H1 (cell line): ENCODE data around the gene PARP15. TPM values are rescaled to one million over a fixed set of nuclear protein-coding genes. Genes with fewer than 3 reads are reported as not detected.

Source experiments
- CTCF ChIA-PET: fragments of 300-600 bp; sonication (Branson Sonifier 250); formaldehyde crosslinking; loops from one replicate; lab custom pipeline; 2021; ENCODE audit not compliant: partially characterized antibody; lab: Charles Lee
- POLR2A ChIA-PET: fragments of 300-600 bp; sonication (Branson Sonifier 250); formaldehyde crosslinking; loops from one replicate; lab custom pipeline; 2021; ENCODE audit warnings: inconsistent platforms; ENCODE audit not compliant: partially characterized antibody; lab: Charles Lee
- DNase-seq, 2 experiments: peaks; one replicate each; pipeline versions ENCODE4 v3.0.0 to v3.0.0-alpha.2; 2010 to 2022; ENCODE audit warnings: low spot score in 2 of 2, low read depth in 1 of 2, mixed read lengths in 1 of 2
- FAIRE-seq: peaks from 2 replicates; lab custom pipeline; 2011; peaks lifted over from hg19 to GRCh38; lab: Jason Lieb, UNC
- H2AFZ ChIP-seq: 2 replicates; pipeline ENCODE4 v1.8.1; 2012; ENCODE audit warnings: low read length, inconsistent platforms
- H2AK5ac ChIP-seq: 2 replicates; pipeline ENCODE4 v1.6.1; 2013; ENCODE audit warnings: low read depth, low read length
- H2BK120ac ChIP-seq: replicated peaks from 2 replicates; pipeline ENCODE3; 2013; ENCODE audit warnings: low read depth, low read length, inconsistent platforms
- H2BK12ac ChIP-seq: 2 replicates; pipeline ENCODE4 v1.6.1; 2013; ENCODE audit warnings: low read depth, low read length
- H2BK15ac ChIP-seq: 2 replicates; pipeline ENCODE4 v1.6.1; 2013; ENCODE audit warnings: low read length
- H2BK20ac ChIP-seq: 2 replicates; pipeline ENCODE4 v1.6.1; 2013; ENCODE audit warnings: low read length
- H2BK5ac ChIP-seq: 2 replicates; pipeline ENCODE4 v1.6.1; 2013; ENCODE audit warnings: low read depth, low read length
- H3K14ac ChIP-seq: 2 replicates; pipeline ENCODE4 v1.6.1; 2013; ENCODE audit warnings: inconsistent platforms; ENCODE audit not compliant: insufficient read length
- H3K18ac ChIP-seq: 2 replicates; pipeline ENCODE4 v1.6.1; 2013; ENCODE audit warnings: low read length; ENCODE audit errors: extremely low read depth
- H3K23ac ChIP-seq: 2 replicates; pipeline ENCODE4 v1.6.1; 2013; ENCODE audit warnings: inconsistent platforms; ENCODE audit not compliant: insufficient read length
- H3K23me2 ChIP-seq: 2 replicates; pipeline ENCODE4 v1.6.1; 2013; ENCODE audit warnings: low read depth, low read length
- H3K27ac ChIP-seq: 2 replicates; pipeline ENCODE4 v1.6.1; 2011; ENCODE audit warnings: low read depth, low read length, inconsistent platforms
- H3K27me3 ChIP-seq, 4 experiments: replicated peaks in 1 of 4; 1 replicate in 1 of 4; 2 replicates in 3 of 4; pipeline versions ENCODE4 v1.6.1 to v1.8.1; 2011 to 2013; ENCODE audit warnings: low read length in 3 of 4, mild to moderate bottlenecking in 3 of 4, inconsistent platforms in 2 of 4, mixed read lengths in 2 of 4, moderate library complexity in 1 of 4; ENCODE audit not compliant: control insufficient read depth in 3 of 4, insufficient read depth in 3 of 4; ENCODE audit errors: extremely low read depth in 1 of 4
- H3K36me3 ChIP-seq, 4 experiments: 2 replicates each; pipeline versions ENCODE4 v1.6.1 to v1.8.1; 2011 to 2013; ENCODE audit warnings: mild to moderate bottlenecking in 4 of 4, low read length in 3 of 4, moderate library complexity in 2 of 4, control low read depth in 1 of 4, inconsistent platforms in 1 of 4; ENCODE audit not compliant: insufficient read depth in 4 of 4, control insufficient read depth in 2 of 4
- H3K4ac ChIP-seq: replicated peaks from 2 replicates; pipeline ENCODE3; 2013; ENCODE audit warnings: low read length, low read depth, mixed read lengths, inconsistent platforms; ENCODE audit not compliant: insufficient read length
- H3K4me1 ChIP-seq, 4 experiments: replicated peaks in 1 of 4; 1 replicate in 1 of 4; 2 replicates in 3 of 4; pipeline versions ENCODE4 v1.6.1 to v1.8.1; 2011 to 2013; ENCODE audit warnings: low read length in 3 of 4, inconsistent platforms in 2 of 4, mixed read lengths in 1 of 4; ENCODE audit not compliant: insufficient read depth in 4 of 4, control insufficient read depth in 3 of 4
- H3K4me2 ChIP-seq, 2 experiments: 2 replicates each; pipeline versions ENCODE4 v1.6.1 to v1.8.1; 2011 to 2013; ENCODE audit warnings: low read depth in 2 of 2, low read length in 2 of 2, control low read depth in 1 of 2, inconsistent platforms in 1 of 2, mild to moderate bottlenecking in 1 of 2; ENCODE audit not compliant: insufficient read depth in 1 of 2
- H3K4me3 ChIP-seq, 4 experiments: fragments of 200-600, 300-600 bp in 1 of 4; sonication (generic), shearing (Covaris generic), sonication (Bioruptor Twin) in 1 of 4; 2 replicates each; pipeline versions ENCODE4 v1.5.1 to v1.8.1; 2011 to 2016; ENCODE audit warnings: low read length in 4 of 4, low read depth in 3 of 4, control low read depth in 2 of 4, inconsistent platforms in 2 of 4, mild to moderate bottlenecking in 2 of 4, mixed read lengths in 1 of 4, moderate library complexity in 1 of 4; ENCODE audit not compliant: insufficient read depth in 2 of 4; ENCODE audit errors: extremely low read depth in 1 of 4
- H3K56ac ChIP-seq: replicated peaks from 2 replicates; pipeline ENCODE3; 2013; ENCODE audit warnings: low read depth, mild to moderate bottlenecking, mixed read lengths, low read length, inconsistent platforms; ENCODE audit not compliant: insufficient read length
- H3K79me1 ChIP-seq: 2 replicates; pipeline ENCODE4 v1.6.1; 2013; ENCODE audit warnings: low read depth, low read length, control low read depth
- H3K79me2 ChIP-seq, 2 experiments: 2 replicates each; pipeline versions ENCODE4 v1.6.1 to v1.8.1; 2012 to 2013; ENCODE audit warnings: low read length in 2 of 2, mild to moderate bottlenecking in 2 of 2, inconsistent platforms in 1 of 2; ENCODE audit not compliant: insufficient read depth in 2 of 2, control insufficient read depth in 1 of 2
- H3K9ac ChIP-seq, 4 experiments: replicated peaks in 1 of 4; 1 replicate in 1 of 4; 2 replicates in 3 of 4; pipeline versions ENCODE4 v1.6.1 to v1.8.1; 2011 to 2013; ENCODE audit warnings: low read depth in 3 of 4, low read length in 3 of 4, control low read depth in 2 of 4, mild to moderate bottlenecking in 2 of 4, moderate library complexity in 2 of 4, inconsistent platforms in 1 of 4; ENCODE audit errors: extremely low read depth in 1 of 4
- H3K9me3 ChIP-seq, 2 experiments: 2 replicates each; pipeline versions ENCODE4 v1.6.1 to v1.8.1; 2012 to 2013; ENCODE audit warnings: mild to moderate bottlenecking in 2 of 2, moderate library complexity in 2 of 2, control low read depth in 1 of 2, inconsistent platforms in 1 of 2, low read depth in 1 of 2, low read length in 1 of 2, mixed read lengths in 1 of 2; ENCODE audit not compliant: insufficient read depth in 2 of 2
- H4K20me1 ChIP-seq, 2 experiments: replicated peaks in 1 of 2; 2 replicates each; pipeline versions ENCODE3 to v1.8.1; 2011 to 2013; ENCODE audit warnings: inconsistent platforms in 2 of 2, low read length in 2 of 2, mild to moderate bottlenecking in 1 of 2; ENCODE audit not compliant: insufficient read depth in 2 of 2, control insufficient read depth in 1 of 2
- H4K5ac ChIP-seq: 2 replicates; pipeline ENCODE4 v1.6.1; 2013; ENCODE audit warnings: low read length, low read depth, mixed read lengths, inconsistent platforms; ENCODE audit not compliant: insufficient read length
- H4K8ac ChIP-seq: 2 replicates; pipeline ENCODE4 v1.8.0; 2013; ENCODE audit warnings: mild to moderate bottlenecking, moderate library complexity, low read length, inconsistent platforms; ENCODE audit not compliant: insufficient read depth; ENCODE audit errors: extremely low read depth
- H4K91ac ChIP-seq: replicated peaks from 2 replicates; pipeline ENCODE3; 2013; ENCODE audit warnings: low read length, mixed read lengths, inconsistent platforms; ENCODE audit not compliant: insufficient read length
- BACH1 ChIP-seq: IDR thresholded peaks from 2 replicates; pipeline ENCODE4 v1.6.1; 2012; ENCODE audit warnings: low read length, improper control_type of control experiment
- EP300 ChIP-seq, 2 experiments: IDR thresholded peaks; 1 replicate in 1 of 2; 2 replicates in 1 of 2; pipeline ENCODE4 v1.6.1; 2011 to 2012; ENCODE audit warnings: low read depth in 2 of 2, low read length in 2 of 2, mild to moderate bottlenecking in 2 of 2, borderline replicate concordance in 1 of 2, inconsistent platforms in 1 of 2, moderate library complexity in 1 of 2
- FOSL1 ChIP-seq: IDR thresholded peaks from 2 replicates; pipeline ENCODE4 v1.6.1; 2011; ENCODE audit warnings: mild to moderate bottlenecking, low read depth, low read length, moderate library complexity; ENCODE audit not compliant: insufficient read depth
- KDM1A ChIP-seq: fragments of 200-600, 300-600 bp; sonication (generic); IDR thresholded peaks from 2 replicates; pipeline ENCODE4 v1.7.1; 2016; ENCODE audit warnings: mild to moderate bottlenecking, low read length, borderline replicate concordance
- KDM5A ChIP-seq: fragments of 200-600 bp; IDR thresholded peaks from 2 replicates; pipeline ENCODE4 v1.7.1; 2012; ENCODE audit warnings: mild to moderate bottlenecking, low read length, inconsistent platforms, mixed read lengths
- MAFK ChIP-seq: IDR thresholded peaks from 2 replicates; pipeline ENCODE4 v1.6.1; 2012; ENCODE audit warnings: low read depth, mild to moderate bottlenecking, improper control_type of control experiment, low read length
- SIN3A ChIP-seq, 2 experiments: IDR thresholded peaks in 1 of 2; conservative IDR thresholded peaks in 1 of 2; 2 replicates each; pipeline ENCODE4 v1.6.1; 2011 to 2012; ENCODE audit warnings: low read length in 2 of 2, improper control_type of control experiment in 1 of 2, low read depth in 1 of 2, mild to moderate bottlenecking in 1 of 2
- SIX5 ChIP-seq: IDR thresholded peaks from 2 replicates; pipeline ENCODE4 v1.6.1; 2011; ENCODE audit warnings: mild to moderate bottlenecking, low read depth, low read length
- SP4 ChIP-seq: IDR thresholded peaks from 2 replicates; pipeline ENCODE4 v1.6.1; 2012; ENCODE audit warnings: low read length, inconsistent platforms
- SRF ChIP-seq: IDR thresholded peaks from 2 replicates; pipeline ENCODE4 v1.6.1; 2011; ENCODE audit warnings: mild to moderate bottlenecking, low read depth, low read length, moderate library complexity
- TAF1 ChIP-seq: IDR thresholded peaks from 2 replicates; pipeline ENCODE4 v1.6.1; 2011; ENCODE audit warnings: mild to moderate bottlenecking, low read depth, low read length
- polyA plus RNA-seq, 7 experiments: library from polyadenylated mRNA; depleted of rRNA in 3 of 7; stranded (reverse) in 5 of 7; unstranded in 2 of 7; fragments of >200 nt in 5 of 7; fragments of 200-250 nt in 2 of 7; gene quantifications; 1 replicate in 5 of 7; 2 replicates in 1 of 7; 4 replicates in 1 of 7; pipeline versions ENCODE4 v1.2.1 to v1.2.3, GENCODE V29; 2011 to 2013; ENCODE audit warnings: missing spikeins in 2 of 7, mixed read lengths in 2 of 7
- total RNA-seq: library from RNA; stranded (reverse); fragmentation: NEBNext Ultra II Directional; extraction: Animal tissue kit (Norgen Biotek cat#: 25700); gene quantifications from 2 replicates; pipeline ENCODE4 v1.2.1, GENCODE V29; 2021

The PARP15 gene
- total and polyA plus RNA-seq, 2 of the 8 experiments (the other 6 are each of a cell fraction or from before 2014, with no cell fraction given) = 0.37 to 0.45 TPM

DNA sequence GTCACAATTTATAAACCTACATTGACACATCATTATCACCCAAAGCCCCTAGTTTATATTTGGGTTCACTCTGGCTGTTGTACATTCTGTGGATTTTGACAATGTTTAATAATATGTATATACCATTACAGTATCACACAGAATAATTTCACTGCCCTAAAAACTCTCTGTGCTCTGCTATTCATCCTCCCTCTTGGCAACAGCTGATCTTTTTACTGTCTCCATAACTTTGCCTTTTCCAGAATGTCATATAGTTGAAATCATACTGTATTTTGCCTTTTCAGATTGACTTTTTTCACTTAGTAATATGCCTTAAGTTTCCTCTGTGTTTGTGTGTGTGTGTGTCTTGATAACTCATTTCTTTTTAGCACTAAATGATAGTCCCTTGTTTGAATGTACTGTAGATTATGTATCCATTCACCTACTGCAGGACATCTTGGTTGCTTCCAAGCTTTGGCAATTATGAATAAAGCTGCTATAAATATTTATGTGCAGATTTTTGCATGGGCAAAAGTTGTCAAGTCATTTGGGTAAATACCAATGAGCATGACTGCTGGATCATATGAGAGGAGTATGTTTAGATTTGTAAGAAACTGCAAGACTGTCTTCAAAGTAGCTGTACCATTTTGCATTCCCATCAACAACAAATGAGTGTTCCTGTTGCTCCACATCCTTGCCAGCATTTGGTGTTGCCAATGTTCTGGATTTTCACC lies 9.5 kb downstream of the PARP15 start:
- Histone ChIP-seq H4K20me1 (no peaks in the 10 kb centered on the region), H3K79me1 (no peaks in the 10 kb centered on the region), H3K14ac (no peak overlapping the region), H3K27me3 (no peaks in the 10 kb centered on the region), H2BK15ac (no peak overlapping the region), H2AFZ (no peak overlapping the region), H3K18ac (no peak overlapping the region), H3K27ac (no peak overlapping the region), H3K4ac (no peak overlapping the region), H2BK5ac (no peak overlapping the region), H3K4me1 (peaks cover 0 to 2% (median 0%) of the 10 kb centered on the region in 4 experiments; a peak in 1 of 7 replicates), H3K56ac (no peak overlapping the region), H2BK20ac (no peak overlapping the region), H3K36me3 (peaks cover 0 to 3% (median 0%) of the 10 kb centered on the region in 4 experiments; a peak in 3 of 8 replicates), H2BK120ac (no peak overlapping the region), H3K4me2 (no peak overlapping the region), H3K4me3 (no peak overlapping the region), H4K8ac (no peak overlapping the region), H3K9ac (no peak overlapping the region), H3K23me2 (no peaks in the 10 kb centered on the region), H4K91ac (no peak overlapping the region), H4K5ac (no peak overlapping the region), H2BK12ac (no peak overlapping the region), H3K79me2 (no peaks in the 10 kb centered on the region), H3K9me3 (peaks cover 7% of the 10 kb centered on the region in 2 experiments; a peak in 3 of 4 replicates), H2AK5ac (peak overlapping the region; percentile 39; the same call in 1 of the 2 replicates), H3K23ac (no peak overlapping the region)
- TF ChIP-seq FOSL1 = no peak
- TF ChIP-seq SP4 = no peak
- no peak for TF ChIP-seq SRF
- TF ChIP-seq TAF1 = no peak
- TF ChIP-seq KDM5A = no peak
- no peak for TF ChIP-seq BACH1
- no peak for TF ChIP-seq EP300 (IDR thresholded peaks at IDR 0.05; ENCODE audit: borderline replicate concordance in 1 of 2, low read depth in 2 of 2, low read length in 2 of 2)
- TF ChIP-seq SIN3A (conservative IDR thresholded peaks at IDR 0.05 in 1 of 2, IDR thresholded peaks at IDR 0.05 in 1 of 2; ENCODE audit: low read depth in 1 of 2, low read length in 2 of 2) = no peak
- TF ChIP-seq MAFK = no peak
- no peak for TF ChIP-seq KDM1A
- no peak for TF ChIP-seq SIX5
- no peak for DNase-seq
- ChIA-PET POLR2A (no interaction called here), CTCF (no interaction called here)
- FAIRE-seq = no peak
